ENCODE results near the gene EPHB2.

EPHB2 gene

DNA sequence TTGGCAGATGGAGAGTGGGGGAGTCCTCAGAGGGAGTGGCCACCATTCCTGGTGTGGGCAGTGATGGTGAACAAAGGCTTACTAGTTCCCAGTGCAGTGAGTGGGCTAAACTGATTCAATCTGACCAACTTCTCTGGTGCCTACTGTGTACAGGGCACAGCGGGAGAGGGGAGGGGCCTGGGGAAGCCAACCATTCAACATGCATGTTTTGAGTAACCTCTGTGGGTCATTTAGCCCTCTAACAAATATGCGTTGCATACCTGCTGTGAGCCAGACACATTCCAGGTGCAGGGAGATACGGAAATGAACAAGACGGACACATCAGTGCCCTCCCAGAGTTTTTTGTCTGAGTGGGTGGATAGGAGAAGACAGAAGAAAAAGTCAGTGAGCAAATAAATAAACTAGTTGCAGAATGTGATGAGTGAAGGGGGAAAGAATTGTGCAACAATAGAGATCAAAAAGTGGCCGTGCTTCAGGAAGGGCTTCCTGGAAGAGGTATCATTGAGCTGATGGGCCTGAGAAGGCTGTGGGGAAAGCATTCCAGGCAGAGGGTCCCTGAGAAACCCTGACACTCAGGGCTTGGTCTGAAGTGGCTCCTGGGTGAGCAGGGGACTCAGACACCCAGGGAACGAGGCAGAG, 78.8 kb downstream of the EPHB2 start:
- H3K36me3 ChIP-seq (ENCODE audit: insufficient read depth, low read length), result no peaks in the 10 kb centered on the region
- no peak overlapping the region for H3K9ac ChIP-seq (ENCODE audit: insufficient read length)
- H3K9me3 ChIP-seq (ENCODE audit: low read depth, low read length), result no peaks in the 10 kb centered on the region
- DNase-seq (ENCODE audit: low read depth, low spot score), result no peak
- no peak for TF ChIP-seq FOXP2 (optimal IDR thresholded peaks at IDR 0.05; ENCODE audit: control extremely low read depth, extremely low read length, insufficient read depth)
- H3K4me3 ChIP-seq, result no peak overlapping the region
- H3K27ac ChIP-seq, result no peak overlapping the region

DNA sequence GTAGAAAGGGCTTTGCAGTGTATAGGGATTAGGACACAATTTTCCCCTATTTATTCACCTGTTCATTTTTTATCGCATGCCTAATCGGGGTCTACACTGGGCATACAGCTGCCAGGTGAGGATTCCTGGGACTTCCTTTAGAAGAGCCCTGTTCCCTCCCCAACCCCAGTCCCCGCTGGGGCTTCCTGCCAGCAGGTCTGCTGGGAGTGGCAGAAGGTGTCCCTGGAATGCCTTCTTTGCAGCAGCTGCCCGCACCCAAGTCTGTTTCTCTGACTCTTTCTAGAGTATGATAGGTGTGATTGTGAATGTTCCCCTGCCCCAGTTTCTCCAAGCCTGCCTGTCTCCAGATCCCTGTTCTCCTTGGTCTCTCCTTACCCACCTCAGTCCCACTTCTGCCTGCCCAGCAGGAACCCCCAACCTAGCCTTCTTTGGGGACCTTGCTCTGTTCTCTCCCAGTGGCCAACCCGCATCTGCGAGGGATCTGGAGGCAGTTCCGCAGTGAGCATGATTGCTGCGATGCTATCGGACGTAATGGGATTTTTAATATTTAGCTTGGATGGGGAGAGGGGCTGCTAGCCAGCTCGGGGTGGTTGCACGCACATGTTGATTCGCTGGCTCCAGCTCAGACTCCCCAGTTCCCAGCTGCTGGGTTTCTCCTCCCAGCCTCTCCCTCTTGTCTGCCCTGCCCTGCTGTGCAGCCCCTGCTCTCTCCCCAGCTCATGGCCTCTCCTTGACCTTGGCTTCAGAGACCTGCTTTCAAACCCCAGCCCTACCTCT, 79.8 kb downstream of the EPHB2 start:
- DNase-seq (ENCODE audit: low read depth, low spot score), result no peak

DNA sequence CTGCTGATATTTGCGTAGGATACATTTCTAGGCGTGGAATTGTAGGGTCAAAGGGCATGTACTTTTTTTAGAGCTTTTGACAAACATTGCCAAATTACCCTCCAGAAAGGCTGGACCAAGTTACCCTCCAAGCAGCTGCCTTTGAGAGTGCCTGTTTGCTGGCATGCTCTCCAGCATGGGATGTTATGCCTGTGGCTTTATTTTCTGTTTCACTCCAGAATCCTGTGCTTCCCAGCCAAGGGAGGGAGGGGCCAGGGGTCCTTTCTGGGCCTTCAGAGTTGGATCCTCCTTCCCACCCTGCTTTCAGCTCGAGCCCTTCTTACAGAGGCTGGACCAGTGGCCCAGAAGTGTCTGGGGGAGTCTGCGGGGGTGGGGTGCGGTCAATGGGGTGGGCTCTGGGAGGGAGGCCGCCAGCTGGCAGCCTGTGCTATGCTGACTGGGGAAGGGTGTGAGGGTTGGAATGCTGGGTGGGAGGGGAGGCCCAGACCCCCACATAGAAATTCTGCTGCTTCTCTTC, 81.2 kb downstream of the EPHB2 start:
- DNase-seq (ENCODE audit: low read depth, low spot score), result no peak
- Histone ChIP-seq H3K27ac (no peak overlapping the region), H3K4me3 (no peak overlapping the region), H3K9ac (ENCODE audit: insufficient read length) (no peak overlapping the region), H3K9me3 (ENCODE audit: low read depth, low read length) (no peaks in the 10 kb centered on the region), H3K36me3 (ENCODE audit: insufficient read depth, low read length) (no peaks in the 10 kb centered on the region)
- TF ChIP-seq EZH2 (IDR thresholded peaks at IDR 0.05), result no peak

More for the DNA sequence above, 79.8 kb downstream of the EPHB2 start:
- no peak overlapping the region for H3K4me3 ChIP-seq
- no peak overlapping the region for H3K27ac ChIP-seq
- H3K9ac ChIP-seq (ENCODE audit: insufficient read length), result no peak overlapping the region
- TF ChIP-seq EZH2 (IDR thresholded peaks at IDR 0.05) (no peak), FOXP2 (optimal IDR thresholded peaks at IDR 0.05; ENCODE audit: control extremely low read depth, extremely low read length, insufficient read depth) (no peak), POLR2AphosphoS5 (IDR thresholded peaks at IDR 0.05; ENCODE audit: borderline replicate concordance, low read depth, low read length) (no peak)
- H3K36me3 ChIP-seq (ENCODE audit: insufficient read depth, low read length), result no peaks in the 10 kb centered on the region
- no peaks in the 10 kb centered on the region for H3K9me3 ChIP-seq (ENCODE audit: low read depth, low read length)

DNA sequence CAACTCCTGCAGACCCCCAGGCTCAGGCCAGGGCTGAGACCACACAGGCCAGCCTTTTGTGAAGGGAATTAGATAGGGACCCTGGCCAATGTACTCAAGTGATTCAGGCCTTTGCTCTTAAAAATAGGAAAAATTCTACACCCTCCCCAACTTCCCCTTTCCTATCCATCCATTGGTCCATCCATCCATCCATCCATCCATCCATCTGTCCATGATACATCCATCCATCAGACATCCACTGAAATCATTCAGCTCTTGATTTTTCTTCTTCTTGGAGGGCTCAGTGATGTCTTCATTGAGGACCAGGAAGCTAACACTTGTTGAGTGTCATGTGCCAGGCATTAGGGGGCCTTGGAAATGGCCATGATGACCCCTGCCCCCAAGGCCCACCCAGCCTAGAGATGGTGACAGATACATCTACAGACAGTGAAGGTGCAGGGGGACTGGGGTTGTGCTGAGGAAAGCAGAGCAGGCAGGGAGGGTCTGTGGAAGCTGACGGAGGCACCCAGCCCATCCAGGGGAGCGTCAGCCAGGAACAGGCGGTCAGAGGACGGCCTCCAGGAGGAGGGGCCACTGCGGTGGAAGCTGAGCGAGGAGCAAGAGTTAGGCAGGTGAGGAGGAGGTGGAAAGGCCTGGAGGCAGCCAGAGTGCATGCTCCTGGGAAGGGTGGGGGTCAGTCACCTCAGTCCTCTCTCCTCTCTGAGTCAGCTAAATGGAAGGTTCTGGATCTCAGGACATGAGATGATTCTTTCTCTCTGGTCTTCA, 81.9 kb downstream of the EPHB2 start:
- Histone ChIP-seq H3K36me3 (ENCODE audit: insufficient read depth, low read length) (no peaks in the 10 kb centered on the region), H3K9ac (ENCODE audit: insufficient read length) (no peak overlapping the region), H3K4me3 (no peak overlapping the region), H3K9me3 (ENCODE audit: low read depth, low read length) (no peaks in the 10 kb centered on the region), H3K27ac (no peak overlapping the region)
- DNase-seq (ENCODE audit: low read depth, low spot score), result no peak
- no peak for TF ChIP-seq EZH2 (IDR thresholded peaks at IDR 0.05)
- TF ChIP-seq FOXP2 (optimal IDR thresholded peaks at IDR 0.05; ENCODE audit: control extremely low read depth, extremely low read length, insufficient read depth), result no peak
- TF ChIP-seq POLR2AphosphoS5 (IDR thresholded peaks at IDR 0.05; ENCODE audit: borderline replicate concordance, low read depth, low read length), result no peak

DNA sequence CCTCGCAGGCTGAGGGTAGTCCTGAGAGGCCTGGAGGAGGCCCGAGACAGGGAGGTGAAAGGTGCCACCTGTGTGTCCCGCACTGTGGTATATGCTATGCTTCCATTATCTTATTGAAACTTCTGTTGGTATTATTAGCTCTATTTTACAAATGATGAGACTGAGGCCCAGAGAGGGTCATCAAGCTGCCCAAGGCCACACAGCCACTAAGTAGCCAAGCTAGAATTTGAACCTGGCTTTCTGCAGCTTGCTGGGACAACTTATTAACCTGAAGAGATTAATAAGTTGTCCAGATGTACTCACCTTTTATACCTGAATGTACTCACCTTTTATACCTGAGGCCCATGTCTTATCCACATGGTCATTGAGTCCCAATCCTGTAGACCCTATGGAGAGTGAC, 83.0 kb downstream of the EPHB2 start:
- no peaks in the 10 kb centered on the region for H3K9me3 ChIP-seq (ENCODE audit: low read depth, low read length)
- H3K27ac ChIP-seq, result no peak overlapping the region
- H3K9ac ChIP-seq (ENCODE audit: insufficient read length), result no peak overlapping the region
- no peak for DNase-seq (ENCODE audit: low read depth, low spot score)
- H3K36me3 ChIP-seq (ENCODE audit: insufficient read depth, low read length), result no peaks in the 10 kb centered on the region
- no peak overlapping the region for H3K4me3 ChIP-seq
- TF ChIP-seq POLR2AphosphoS5 (IDR thresholded peaks at IDR 0.05; ENCODE audit: borderline replicate concordance, low read depth, low read length) (no peak), EZH2 (IDR thresholded peaks at IDR 0.05) (no peak), FOXP2 (optimal IDR thresholded peaks at IDR 0.05; ENCODE audit: control extremely low read depth, extremely low read length, insufficient read depth) (no peak)

DNA sequence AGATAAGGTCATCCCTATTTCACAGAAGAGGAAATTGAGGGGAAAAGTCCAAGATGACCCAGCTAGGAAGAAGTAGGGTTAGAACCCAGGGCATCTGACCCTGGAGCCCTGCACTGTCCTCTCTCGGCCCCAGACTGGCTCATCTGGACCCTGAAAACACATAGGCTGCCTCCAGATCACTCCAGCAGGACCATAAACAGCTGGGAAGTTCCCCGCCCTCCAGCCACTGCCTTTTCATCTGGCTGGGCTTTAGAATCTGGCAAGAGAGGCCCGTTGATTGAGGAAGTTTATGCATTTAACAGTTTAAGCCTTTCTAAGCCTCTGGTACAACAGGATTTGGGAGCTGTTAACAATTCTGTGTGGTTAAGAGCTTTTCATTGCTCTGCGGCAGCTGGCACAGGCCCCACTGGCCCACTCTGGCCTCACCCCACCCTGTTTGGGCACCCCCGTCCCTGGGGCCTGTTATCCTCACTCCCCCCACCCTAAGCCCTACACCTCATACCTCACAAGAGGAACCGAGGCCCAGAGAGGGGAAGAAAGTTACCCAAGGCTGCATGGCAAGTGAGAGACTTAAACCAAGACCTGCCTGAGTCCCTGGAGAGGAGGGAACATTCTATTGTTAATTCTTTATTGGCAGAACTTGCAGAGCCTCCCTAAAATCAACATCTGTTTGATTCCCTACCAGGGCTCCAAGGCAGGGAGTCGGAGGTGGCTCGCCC, 84.2 kb downstream of the EPHB2 start:
- H3K36me3 ChIP-seq (ENCODE audit: insufficient read depth, low read length), result no peaks in the 10 kb centered on the region
- H3K4me3 ChIP-seq, result no peak overlapping the region
- no peak overlapping the region for H3K9ac ChIP-seq (ENCODE audit: insufficient read length)
- no peak for TF ChIP-seq POLR2AphosphoS5 (IDR thresholded peaks at IDR 0.05; ENCODE audit: borderline replicate concordance, low read depth, low read length)
- TF ChIP-seq FOXP2 (optimal IDR thresholded peaks at IDR 0.05; ENCODE audit: control extremely low read depth, extremely low read length, insufficient read depth), result no peak
- no peak for TF ChIP-seq EZH2 (IDR thresholded peaks at IDR 0.05)
- H3K27ac ChIP-seq, result no peak overlapping the region
- no peak for DNase-seq (ENCODE audit: low read depth, low spot score)
- no peaks in the 10 kb centered on the region for H3K9me3 ChIP-seq (ENCODE audit: low read depth, low read length)

DNA sequence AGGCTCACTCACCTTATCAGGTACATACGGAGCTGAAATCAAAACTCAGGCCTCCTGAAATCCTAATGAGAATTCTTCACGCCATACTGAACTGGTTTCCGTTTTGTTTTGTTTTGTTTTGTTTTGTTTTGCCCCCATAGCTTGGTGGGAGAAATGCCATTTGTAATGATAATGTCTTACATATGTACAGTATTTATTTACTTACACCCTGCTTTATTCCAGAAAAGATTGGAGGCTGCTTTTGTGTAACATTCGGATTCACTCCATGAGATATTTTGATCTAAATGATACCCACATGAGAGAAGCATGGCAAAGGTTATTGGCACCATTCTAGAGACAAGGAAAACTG, 84.7 kb downstream of the EPHB2 start:
- Histone ChIP-seq H3K4me3 (no peak overlapping the region), H3K36me3 (ENCODE audit: insufficient read depth, low read length) (no peaks in the 10 kb centered on the region), H3K9ac (ENCODE audit: insufficient read length) (no peak overlapping the region), H3K9me3 (ENCODE audit: low read depth, low read length) (no peaks in the 10 kb centered on the region), H3K27ac (no peak overlapping the region)
- TF ChIP-seq POLR2AphosphoS5 (IDR thresholded peaks at IDR 0.05; ENCODE audit: borderline replicate concordance, low read depth, low read length), result no peak
- no peak for TF ChIP-seq FOXP2 (optimal IDR thresholded peaks at IDR 0.05; ENCODE audit: control extremely low read depth, extremely low read length, insufficient read depth)
- no peak for TF ChIP-seq EZH2 (IDR thresholded peaks at IDR 0.05)
- DNase-seq (ENCODE audit: low read depth, low spot score), result no peak

DNA sequence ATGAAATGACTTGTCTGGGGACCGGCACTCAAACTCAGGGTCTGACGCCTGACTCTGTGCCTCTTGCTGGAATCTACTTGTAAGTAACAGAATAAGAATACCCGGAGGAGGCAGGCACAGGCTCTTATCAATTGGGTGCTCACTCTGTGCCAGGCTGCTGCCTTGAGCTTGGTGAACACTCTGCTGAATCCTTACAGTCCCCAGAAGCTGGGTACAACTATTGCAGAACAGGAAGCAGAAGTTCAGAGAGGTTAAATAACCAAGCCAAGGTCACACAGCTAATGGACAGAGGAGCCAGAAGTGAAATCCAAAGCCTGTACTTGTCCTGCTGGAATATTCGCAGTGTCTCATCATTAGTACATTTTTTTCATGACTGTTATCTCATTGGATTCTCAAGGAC, 86.0 kb downstream of the EPHB2 start:
- H3K27ac ChIP-seq, result no peak overlapping the region
- TF ChIP-seq POLR2AphosphoS5 (IDR thresholded peaks at IDR 0.05; ENCODE audit: borderline replicate concordance, low read depth, low read length), result no peak
- TF ChIP-seq EZH2 (IDR thresholded peaks at IDR 0.05), result no peak
- no peak for TF ChIP-seq FOXP2 (optimal IDR thresholded peaks at IDR 0.05; ENCODE audit: control extremely low read depth, extremely low read length, insufficient read depth)
- H3K36me3 ChIP-seq (ENCODE audit: insufficient read depth, low read length), result no peaks in the 10 kb centered on the region
- H3K4me3 ChIP-seq, result no peak overlapping the region
- H3K9me3 ChIP-seq (ENCODE audit: low read depth, low read length), result no peaks in the 10 kb centered on the region
- no peak for DNase-seq (ENCODE audit: low read depth, low spot score)
- no peak overlapping the region for H3K9ac ChIP-seq (ENCODE audit: insufficient read length)

Measured in SK-N-MC (cell line).